Type B pancreatic cell (in vitro differentiated cells): ENCODE data around the gene CLASP1. TPM values are rescaled to one million over a fixed set of nuclear protein-coding genes. Genes with fewer than 3 reads are reported as not detected.

ENCODE experiments used
- DNase-seq: peaks from one replicate; pipeline ENCODE4 v3.0.0; 2021; ENCODE audit warnings: mixed read lengths; ENCODE audit not compliant: unreplicated experiment; ENCODE audit errors: extremely low spot score
- H3K27ac Mint-ChIP-seq: 2 replicates; pipeline ENCODE4 v1.8.0; 2021; ENCODE audit warnings: mild to moderate bottlenecking, mixed read lengths
- H3K27me3 Mint-ChIP-seq: 2 replicates; pipeline ENCODE4 v1.8.0; 2021; ENCODE audit warnings: mixed read lengths
- H3K36me3 Mint-ChIP-seq: 2 replicates; pipeline ENCODE4 v1.8.0; 2021; ENCODE audit warnings: mixed read lengths
- H3K4me1 Mint-ChIP-seq: one replicate; pipeline ENCODE4 v1.8.0; 2021; ENCODE audit warnings: mixed read lengths; ENCODE audit not compliant: unreplicated experiment
- H3K4me3 Mint-ChIP-seq: 2 replicates; pipeline ENCODE4 v1.8.0; 2021; ENCODE audit warnings: mild to moderate bottlenecking, mixed read lengths
- H3K9me3 Mint-ChIP-seq: 2 replicates; pipeline ENCODE4 v1.8.0; 2021; ENCODE audit warnings: mixed read lengths
- CTCF ChIP-seq: fragments of 200-600 bp; sonication (generic); conservative IDR thresholded peaks from 2 replicates; pipeline ENCODE4 v1.5.0; 2021; ENCODE audit warnings: antibody characterized with exemption, mild to moderate bottlenecking
- total RNA-seq: library from RNA; stranded (reverse); gene quantifications from 2 replicates; pipeline ENCODE4 v1.2.1, GENCODE V29; 2021; ENCODE audit warnings: low replicate concordance

Gene CLASP1
- total RNA-seq, 1 donor from 2014 or later, result 74.6 TPM

- H3K27ac Mint-ChIP-seq, result no peak overlapping the region
- H3K36me3 Mint-ChIP-seq, result peaks cover 18% of the 10 kb centered on the region
- DNase-seq, result no peak
- no peaks in the 10 kb centered on the region for H3K9me3 Mint-ChIP-seq
- H3K4me1 Mint-ChIP-seq, result peaks cover 11% of the 10 kb centered on the region
- TF ChIP-seq CTCF, result no peak
- H3K4me3 Mint-ChIP-seq, result no peak overlapping the region
- no peaks in the 10 kb centered on the region for H3K27me3 Mint-ChIP-seq
Observed at GRCh38 chr2:121431214-121431613, 218.0 kb downstream of the CLASP1 start.

GRCh38 chr2:121429927-121430520 is 219.2 kb downstream of the CLASP1 start:
- TF ChIP-seq CTCF, result no peak
- H3K27ac Mint-ChIP-seq, result no peak overlapping the region
- no peak for DNase-seq
- peaks cover 11% of the 10 kb centered on the region for H3K4me1 Mint-ChIP-seq
- H3K4me3 Mint-ChIP-seq, result no peak overlapping the region
- no peaks in the 10 kb centered on the region for H3K27me3 Mint-ChIP-seq
- H3K36me3 Mint-ChIP-seq, result peaks cover 22% of the 10 kb centered on the region
- no peaks in the 10 kb centered on the region for H3K9me3 Mint-ChIP-seq

- no peak overlapping the region for H3K27ac Mint-ChIP-seq
- no peak overlapping the region for H3K4me3 Mint-ChIP-seq
- H3K36me3 Mint-ChIP-seq, result peaks cover 22% of the 10 kb centered on the region
- H3K27me3 Mint-ChIP-seq, result no peaks in the 10 kb centered on the region
- peaks cover 11% of the 10 kb centered on the region for H3K4me1 Mint-ChIP-seq
- H3K9me3 Mint-ChIP-seq, result no peaks in the 10 kb centered on the region
- TF ChIP-seq CTCF, result no peak
- no peak for DNase-seq
Observed at GRCh38 chr2:121429119-121429903, 220.0 kb downstream of the CLASP1 start.

- Mint-ChIP-seq H3K27ac (no peak overlapping the region), H3K9me3 (no peaks in the 10 kb centered on the region), H3K4me1 (peaks cover 11% of the 10 kb centered on the region), H3K4me3 (no peak overlapping the region), H3K27me3 (no peaks in the 10 kb centered on the region), H3K36me3 (peaks cover 27% of the 10 kb centered on the region)
- TF ChIP-seq CTCF, result no peak
- DNase-seq, result no peak
Observed at GRCh38 chr2:121427187-121427689, 222.0 kb downstream of the CLASP1 start.

- peaks cover 22% of the 10 kb centered on the region for H3K36me3 Mint-ChIP-seq
- no peak for DNase-seq
- H3K27me3 Mint-ChIP-seq, result no peaks in the 10 kb centered on the region
- H3K9me3 Mint-ChIP-seq, result no peaks in the 10 kb centered on the region
- H3K27ac Mint-ChIP-seq, result no peak overlapping the region
- H3K4me3 Mint-ChIP-seq, result no peak overlapping the region
- TF ChIP-seq CTCF, result no peak
- H3K4me1 Mint-ChIP-seq, result no peaks in the 10 kb centered on the region
Observed at GRCh38 chr2:121420486-121420885, 228.8 kb downstream of the CLASP1 start.
